ENCODE measurements around the gene CIZ1.

The CIZ1 gene, protein sequence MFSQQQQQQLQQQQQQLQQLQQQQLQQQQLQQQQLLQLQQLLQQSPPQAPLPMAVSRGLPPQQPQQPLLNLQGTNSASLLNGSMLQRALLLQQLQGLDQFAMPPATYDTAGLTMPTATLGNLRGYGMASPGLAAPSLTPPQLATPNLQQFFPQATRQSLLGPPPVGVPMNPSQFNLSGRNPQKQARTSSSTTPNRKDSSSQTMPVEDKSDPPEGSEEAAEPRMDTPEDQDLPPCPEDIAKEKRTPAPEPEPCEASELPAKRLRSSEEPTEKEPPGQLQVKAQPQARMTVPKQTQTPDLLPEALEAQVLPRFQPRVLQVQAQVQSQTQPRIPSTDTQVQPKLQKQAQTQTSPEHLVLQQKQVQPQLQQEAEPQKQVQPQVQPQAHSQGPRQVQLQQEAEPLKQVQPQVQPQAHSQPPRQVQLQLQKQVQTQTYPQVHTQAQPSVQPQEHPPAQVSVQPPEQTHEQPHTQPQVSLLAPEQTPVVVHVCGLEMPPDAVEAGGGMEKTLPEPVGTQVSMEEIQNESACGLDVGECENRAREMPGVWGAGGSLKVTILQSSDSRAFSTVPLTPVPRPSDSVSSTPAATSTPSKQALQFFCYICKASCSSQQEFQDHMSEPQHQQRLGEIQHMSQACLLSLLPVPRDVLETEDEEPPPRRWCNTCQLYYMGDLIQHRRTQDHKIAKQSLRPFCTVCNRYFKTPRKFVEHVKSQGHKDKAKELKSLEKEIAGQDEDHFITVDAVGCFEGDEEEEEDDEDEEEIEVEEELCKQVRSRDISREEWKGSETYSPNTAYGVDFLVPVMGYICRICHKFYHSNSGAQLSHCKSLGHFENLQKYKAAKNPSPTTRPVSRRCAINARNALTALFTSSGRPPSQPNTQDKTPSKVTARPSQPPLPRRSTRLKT

DNA sequence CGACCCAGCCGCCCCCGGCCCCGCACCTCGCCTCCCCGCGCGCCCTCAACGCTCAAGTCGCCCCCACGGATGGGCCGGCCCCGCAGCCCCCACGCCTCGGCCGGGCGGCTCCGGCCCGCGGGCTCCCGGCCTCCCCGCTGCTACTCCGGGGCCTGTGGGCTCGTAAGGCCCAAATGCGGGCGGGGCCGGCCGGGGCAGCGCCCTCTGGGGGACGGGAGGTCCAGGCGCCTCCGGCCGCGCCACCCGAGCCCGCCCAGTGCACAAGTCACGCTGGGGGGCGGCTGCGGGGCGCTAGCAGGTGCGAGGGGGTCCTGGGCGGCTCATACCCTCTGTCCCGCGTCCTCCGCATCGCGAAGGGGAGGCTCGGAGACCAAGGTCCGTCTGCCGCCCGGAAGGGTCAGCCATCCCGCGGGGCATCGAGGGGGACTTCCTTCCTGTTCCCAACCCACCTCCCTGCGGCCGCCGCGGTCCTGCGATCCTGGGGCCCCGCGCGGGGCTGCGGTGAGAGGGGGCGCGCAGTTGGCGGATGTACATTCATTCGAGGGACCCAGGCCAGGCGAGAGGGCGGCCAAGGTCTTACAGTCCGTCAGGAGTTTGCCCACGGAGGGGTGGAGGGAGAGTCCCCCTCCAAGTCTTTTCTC, at the start of gene CIZ1:
Gene CIZ1, minus strand, starts transcription at position 167 of the 641 bp plus-strand sequence. CDS start 715 bp downstream, outside the sequence.
- Histone ChIP-seq H3K27me3 (ENCODE audit: control insufficient read depth, low read length) (no peaks in the 10 kb centered on the region), H3F3A (ENCODE audit: control insufficient read depth, insufficient read depth) (peaks cover 3% of the 10 kb centered on the region), H3K27ac (ENCODE audit: low read depth, low read length) (peak within 1 kb of the TSS; percentile 51), H3K79me2 (ENCODE audit: control insufficient read depth, low read length) (peaks cover 17% of the 10 kb centered on the region), H3K36me3 (ENCODE audit: control insufficient read depth, low read length) (peaks cover 23% of the 10 kb centered on the region), H3K4me3 (ENCODE audit: low read length) (peak within 1 kb of the TSS; percentile 86), H4K20me1 (ENCODE audit: control insufficient read depth, insufficient read depth, low read depth, low read length) (no peaks in the 10 kb centered on the region), H3K4me1 (ENCODE audit: control insufficient read depth, low read length) (peaks cover 10% of the 10 kb centered on the region), H3K9me3 (ENCODE audit: control insufficient read depth, insufficient read depth, low read length) (no peaks in the 10 kb centered on the region), H3K9me2 (replicated peaks; ENCODE audit: control insufficient read depth, low read length) (no peaks in the 10 kb centered on the region), H3K4me2 (ENCODE audit: low read length) (peak within 1 kb of the TSS; percentile 94)
- TF ChIP-seq, protein P1, sequence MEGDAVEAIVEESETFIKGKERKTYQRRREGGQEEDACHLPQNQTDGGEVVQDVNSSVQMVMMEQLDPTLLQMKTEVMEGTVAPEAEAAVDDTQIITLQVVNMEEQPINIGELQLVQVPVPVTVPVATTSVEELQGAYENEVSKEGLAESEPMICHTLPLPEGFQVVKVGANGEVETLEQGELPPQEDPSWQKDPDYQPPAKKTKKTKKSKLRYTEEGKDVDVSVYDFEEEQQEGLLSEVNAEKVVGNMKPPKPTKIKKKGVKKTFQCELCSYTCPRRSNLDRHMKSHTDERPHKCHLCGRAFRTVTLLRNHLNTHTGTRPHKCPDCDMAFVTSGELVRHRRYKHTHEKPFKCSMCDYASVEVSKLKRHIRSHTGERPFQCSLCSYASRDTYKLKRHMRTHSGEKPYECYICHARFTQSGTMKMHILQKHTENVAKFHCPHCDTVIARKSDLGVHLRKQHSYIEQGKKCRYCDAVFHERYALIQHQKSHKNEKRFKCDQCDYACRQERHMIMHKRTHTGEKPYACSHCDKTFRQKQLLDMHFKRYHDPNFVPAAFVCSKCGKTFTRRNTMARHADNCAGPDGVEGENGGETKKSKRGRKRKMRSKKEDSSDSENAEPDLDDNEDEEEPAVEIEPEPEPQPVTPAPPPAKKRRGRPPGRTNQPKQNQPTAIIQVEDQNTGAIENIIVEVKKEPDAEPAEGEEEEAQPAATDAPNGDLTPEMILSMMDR (IDR thresholded peaks at IDR 0.05; ENCODE audit: low read depth, low read length, poor library complexity, severe bottlenecking) = peak; percentile 77
- no peak for TF ChIP-seq EZH2phosphoT487 (IDR thresholded peaks at IDR 0.05; ENCODE audit: borderline replicate concordance, low read length)

DNA sequence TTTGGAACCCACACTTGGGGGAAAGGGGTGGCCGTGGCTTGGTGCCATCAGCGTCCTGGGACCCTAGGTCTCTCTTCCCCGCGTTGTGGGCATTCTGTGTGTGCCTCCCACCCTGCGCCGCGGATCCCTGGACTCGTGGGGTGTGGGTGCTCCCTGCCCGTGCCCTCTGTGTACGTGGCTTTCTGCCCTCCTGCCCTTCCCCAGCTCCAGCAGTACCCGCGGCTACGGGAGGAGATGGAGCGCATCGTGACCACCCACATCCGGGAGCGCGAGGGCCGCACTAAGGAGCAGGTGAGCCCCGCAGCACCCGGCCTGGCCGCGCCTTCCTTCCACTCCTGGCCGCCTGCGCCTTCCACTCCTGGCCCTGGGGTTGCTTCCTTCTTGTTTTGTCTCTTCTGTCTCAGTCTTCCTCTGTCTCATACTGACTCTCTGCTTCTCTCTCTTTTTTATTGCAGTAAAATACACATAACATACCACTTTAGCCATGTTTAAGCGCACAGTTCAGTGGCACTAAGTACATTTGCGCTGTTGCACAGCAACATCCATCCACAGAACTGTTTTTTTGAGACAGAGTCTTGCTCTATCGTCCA, 42.5 kb upstream of the CIZ1 start:
- Histone ChIP-seq H3K4me3 (ENCODE audit: low read length) (no peak overlapping the region), H3K4me1 (ENCODE audit: control insufficient read depth, low read length) (no peaks in the 10 kb centered on the region), H3K79me2 (ENCODE audit: control insufficient read depth, low read length) (no peaks in the 10 kb centered on the region), H3K9me3 (ENCODE audit: control insufficient read depth, insufficient read depth, low read length) (no peaks in the 10 kb centered on the region), H3K36me3 (ENCODE audit: control insufficient read depth, low read length) (no peaks in the 10 kb centered on the region), H3K27me3 (ENCODE audit: control insufficient read depth, low read length) (0 out of 2 replicates have a peak, but pooled peaks cover 2% of the 10 kb centered on the region), H3K27ac (ENCODE audit: low read depth, low read length) (no peak overlapping the region), H3K4me2 (ENCODE audit: low read length) (no peak overlapping the region), H3K9me2 (replicated peaks; ENCODE audit: control insufficient read depth, low read length) (no peaks in the 10 kb centered on the region), H3F3A (ENCODE audit: control insufficient read depth, insufficient read depth) (no peaks in the 10 kb centered on the region), H4K20me1 (ENCODE audit: control insufficient read depth, insufficient read depth, low read depth, low read length) (no peaks in the 10 kb centered on the region)
- TF ChIP-seq, protein P1 (IDR thresholded peaks at IDR 0.05; ENCODE audit: low read depth, low read length, poor library complexity, severe bottlenecking) = no peak
- no peak for TF ChIP-seq EZH2phosphoT487 (IDR thresholded peaks at IDR 0.05; ENCODE audit: borderline replicate concordance, low read length)

DNA sequence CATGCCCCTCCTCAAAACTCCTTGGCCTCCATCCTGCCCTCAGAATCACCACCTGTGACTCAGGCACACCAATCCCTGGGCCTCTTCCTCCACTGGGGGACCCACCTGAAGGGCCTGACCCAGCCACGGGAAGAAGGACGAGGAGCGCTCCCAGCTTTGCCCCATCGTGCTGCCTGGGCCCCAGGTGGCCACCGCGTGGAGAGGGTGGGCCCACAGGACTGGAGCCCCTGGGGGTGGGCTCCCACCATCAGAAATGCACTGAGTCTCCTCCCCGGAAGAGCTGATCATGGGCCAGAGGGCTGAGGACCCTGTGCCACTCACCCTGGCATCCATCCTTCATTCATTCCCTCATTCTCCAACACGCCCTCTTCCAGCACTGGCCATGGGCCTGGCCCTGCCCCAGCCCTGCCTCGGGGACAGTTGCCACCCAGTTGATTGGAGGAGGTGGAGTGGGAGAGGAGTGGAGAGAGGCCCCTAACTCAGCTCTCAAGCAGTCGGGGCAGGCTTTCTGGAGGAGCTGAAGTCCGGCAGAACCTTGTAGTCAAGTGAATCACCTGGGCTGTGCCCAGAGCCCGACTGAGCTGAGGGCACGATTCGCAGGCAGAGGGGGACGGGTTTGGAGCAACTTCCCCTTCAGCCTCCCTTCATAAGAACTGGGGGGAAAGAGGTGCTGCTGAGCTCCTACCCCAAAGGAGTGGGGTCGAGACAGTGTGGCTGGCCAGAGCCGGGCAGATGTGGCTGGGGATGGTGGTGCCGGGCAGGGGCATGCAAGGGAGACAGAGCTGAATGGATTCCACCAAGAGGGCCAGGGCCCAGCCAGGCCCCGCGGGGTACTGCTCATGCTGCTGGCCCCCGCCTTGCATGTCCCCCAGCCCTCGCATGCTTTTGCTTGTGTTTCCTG, 41.4 kb upstream of the CIZ1 start:
- H3F3A ChIP-seq (ENCODE audit: control insufficient read depth, insufficient read depth) = no peaks in the 10 kb centered on the region

More for the DNA sequence above, 41.4 kb upstream of the CIZ1 start:
- Histone ChIP-seq H3K79me2 (ENCODE audit: control insufficient read depth, low read length) (no peaks in the 10 kb centered on the region), H3K27me3 (ENCODE audit: control insufficient read depth, low read length) (0 out of 2 replicates have a peak, but pooled peaks cover 2% of the 10 kb centered on the region), H3K4me2 (ENCODE audit: low read length) (no peak overlapping the region), H3K4me1 (ENCODE audit: control insufficient read depth, low read length) (no peaks in the 10 kb centered on the region), H3K36me3 (ENCODE audit: control insufficient read depth, low read length) (no peaks in the 10 kb centered on the region), H3K9me3 (ENCODE audit: control insufficient read depth, insufficient read depth, low read length) (no peaks in the 10 kb centered on the region), H3K27ac (ENCODE audit: low read depth, low read length) (no peak overlapping the region), H4K20me1 (ENCODE audit: control insufficient read depth, insufficient read depth, low read depth, low read length) (no peaks in the 10 kb centered on the region), H3K9me2 (replicated peaks; ENCODE audit: control insufficient read depth, low read length) (no peaks in the 10 kb centered on the region), H3K4me3 (ENCODE audit: low read length) (no peak overlapping the region)
- TF ChIP-seq EZH2phosphoT487 (IDR thresholded peaks at IDR 0.05; ENCODE audit: borderline replicate concordance, low read length) = no peak
- TF ChIP-seq, protein P1 (IDR thresholded peaks at IDR 0.05; ENCODE audit: low read depth, low read length, poor library complexity, severe bottlenecking) = no peak

Measured in DOHH2 (cell line).